Embryonic facial prominence (tissue), 1 donor: ENCODE measurements around the gene ESR2.
"Not testable (repeated sequence)": the region's sequence is repeated elsewhere in the genome, so short reads cannot be mapped to it uniquely, and the experiment has no call there.

Experiments used
- DNase-seq: peaks from one replicate; pipeline ENCODE4 v3.0.0-alpha.2; 2016; ENCODE audit errors: extremely low spot score

ESR2 gene

GRCh38 chr14:64198486-64198885 is 95.7 kb downstream of the ESR2 start:
- DNase-seq = no peak

GRCh38 chr14:64197996-64198395 is 96.2 kb downstream of the ESR2 start:
- DNase-seq = no peak

- no peak for DNase-seq
Measured at GRCh38 chr14:64196814-64197411, 97.3 kb downstream of the ESR2 start.

- no peak for DNase-seq
Measured at GRCh38 chr14:64196056-64196455, 98.1 kb downstream of the ESR2 start.

- no peak for DNase-seq
Measured at GRCh38 chr14:64195199-64195598, 99.0 kb downstream of the ESR2 start.

- no peak for DNase-seq
Measured at GRCh38 chr14:64194404-64194803, 99.8 kb downstream of the ESR2 start.

GRCh38 chr14:64193821-64194220 is 100.3 kb downstream of the ESR2 start:
- DNase-seq = no peak

- DNase-seq = no peak
Measured at GRCh38 chr14:64191756-64192155, 102.4 kb downstream of the ESR2 start.

- no peak for DNase-seq
Measured at GRCh38 chr14:64190974-64191502, 103.1 kb downstream of the ESR2 start.

- DNase-seq = no peak
Measured at GRCh38 chr14:64187331-64187730, 106.8 kb downstream of the ESR2 start.

GRCh38 chr14:64186231-64187129 is 107.7 kb downstream of the ESR2 start:
- DNase-seq = no peak

- no peak for DNase-seq
Measured at GRCh38 chr14:64185184-64185583, 109.0 kb downstream of the ESR2 start.

- DNase-seq = no peak
Measured at GRCh38 chr14:64184103-64184729, 110.0 kb downstream of the ESR2 start.

GRCh38 chr14:64182908-64183307 is 111.3 kb downstream of the ESR2 start:
- DNase-seq = not testable (repeated sequence)

- DNase-seq = no peak
Measured at GRCh38 chr14:64178814-64179213, 115.4 kb downstream of the ESR2 start.

GRCh38 chr14:64176330-64176729 is 117.8 kb downstream of the ESR2 start:
- DNase-seq = no peak

- DNase-seq = no peak
Measured at GRCh38 chr14:64174922-64175782, 119.0 kb downstream of the ESR2 start.

- no peak for DNase-seq
Measured at GRCh38 chr14:64170181-64170580, 124.0 kb downstream of the ESR2 start.

- DNase-seq = no peak
Measured at GRCh38 chr14:64159588-64159987, 134.6 kb downstream of the ESR2 start.

- DNase-seq = no peak
Measured at GRCh38 chr14:64158608-64159007, 135.6 kb downstream of the ESR2 start.

- DNase-seq = no peak
Measured at GRCh38 chr14:64149921-64150320, 144.2 kb downstream of the ESR2 start.
